ENCODE data around the gene SLF2.

The SLF2 gene

DNA sequence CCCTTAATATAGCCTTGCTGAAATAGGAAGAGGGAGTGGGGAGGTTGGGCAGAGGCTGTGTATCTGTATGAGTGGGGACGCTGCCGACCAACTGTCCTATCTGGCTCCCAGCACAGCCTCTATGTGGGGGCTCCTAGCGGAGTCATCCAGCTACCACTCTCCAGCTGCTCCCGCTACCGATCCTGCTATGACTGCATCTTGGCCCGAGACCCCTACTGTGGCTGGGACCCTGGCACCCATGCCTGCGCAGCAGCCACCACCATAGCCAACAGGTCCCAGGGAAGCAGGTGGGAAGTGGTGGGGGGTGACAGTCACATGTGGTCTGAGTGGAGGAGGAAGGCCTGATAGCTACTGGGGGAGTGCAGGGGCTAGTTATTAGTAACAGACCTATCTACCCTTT, 67.9 kb downstream of the SLF2 start:
- DNase-seq (ENCODE audit: low read depth), result no peak

DNA sequence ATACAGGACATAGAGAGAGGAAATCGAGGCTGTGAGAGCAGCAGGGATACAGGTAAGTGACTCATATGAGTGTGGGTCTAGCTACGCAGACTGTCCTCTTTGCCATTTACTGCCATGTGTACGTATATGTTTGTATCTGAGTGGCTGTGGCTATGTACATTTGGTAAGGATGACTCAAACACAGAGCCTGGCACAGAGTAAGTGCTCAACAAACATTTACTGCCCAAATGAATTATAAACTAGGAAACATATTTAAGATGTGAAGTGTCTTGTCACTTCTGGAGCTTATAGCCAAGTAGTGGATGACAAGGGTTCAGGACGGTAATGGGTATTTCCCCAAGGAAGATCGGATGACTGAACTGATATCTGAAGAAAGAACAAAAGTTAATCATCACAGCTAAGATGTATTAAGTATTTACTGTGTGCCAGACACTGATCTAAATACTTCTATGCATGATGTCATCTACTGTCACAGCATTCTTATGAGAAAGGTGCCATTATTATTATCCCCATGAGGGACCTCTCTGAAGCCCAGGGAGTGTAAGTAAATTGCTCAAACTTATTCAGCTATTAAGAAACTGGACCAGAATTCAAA, 68.5 kb downstream of the SLF2 start:
- DNase-seq (ENCODE audit: low read depth), result no peak

DNA sequence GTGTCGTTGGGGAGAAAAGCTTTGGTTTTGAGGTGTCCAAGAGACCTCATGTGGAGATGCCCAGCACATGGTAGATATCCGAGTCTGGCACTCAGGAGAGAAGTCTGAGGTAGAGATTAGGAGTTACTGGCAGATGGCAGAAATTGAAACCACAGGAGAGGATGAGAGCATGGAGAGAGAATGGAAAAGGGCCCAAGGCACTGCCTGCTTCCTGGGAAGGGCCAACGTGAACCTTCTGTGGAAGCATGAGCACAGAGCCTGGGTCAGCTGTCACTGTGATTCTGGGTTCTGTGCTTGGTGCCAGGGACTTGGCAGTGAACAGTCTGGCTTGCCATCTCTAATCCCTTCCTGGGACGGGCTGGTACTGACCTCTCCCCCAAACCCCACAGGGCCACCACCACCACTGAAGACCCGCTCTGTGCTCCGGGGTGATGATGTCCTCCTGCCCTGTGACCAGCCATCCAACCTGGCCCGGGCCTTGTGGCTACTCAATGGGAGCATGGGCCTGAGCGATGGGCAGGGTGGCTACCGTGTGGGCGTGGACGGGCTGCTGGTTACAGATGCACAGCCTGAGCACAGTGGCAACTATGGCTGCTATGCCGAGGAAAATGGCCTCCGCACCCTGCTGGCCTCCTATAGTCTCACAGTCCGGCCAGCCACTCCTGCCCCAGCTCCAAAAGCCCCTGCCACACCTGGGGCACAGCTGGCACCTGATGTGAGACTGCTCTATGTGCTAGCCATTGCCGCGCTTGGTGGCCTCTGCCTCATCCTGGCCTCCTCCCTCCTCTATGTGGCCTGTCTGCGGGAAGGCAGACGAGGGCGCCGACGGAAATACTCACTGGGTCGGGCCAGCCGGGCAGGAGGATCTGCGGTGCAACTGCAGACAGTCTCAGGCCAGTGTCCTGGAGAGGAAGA, 70.4 kb downstream of the SLF2 start:
- no peak for DNase-seq (ENCODE audit: low read depth)

DNA sequence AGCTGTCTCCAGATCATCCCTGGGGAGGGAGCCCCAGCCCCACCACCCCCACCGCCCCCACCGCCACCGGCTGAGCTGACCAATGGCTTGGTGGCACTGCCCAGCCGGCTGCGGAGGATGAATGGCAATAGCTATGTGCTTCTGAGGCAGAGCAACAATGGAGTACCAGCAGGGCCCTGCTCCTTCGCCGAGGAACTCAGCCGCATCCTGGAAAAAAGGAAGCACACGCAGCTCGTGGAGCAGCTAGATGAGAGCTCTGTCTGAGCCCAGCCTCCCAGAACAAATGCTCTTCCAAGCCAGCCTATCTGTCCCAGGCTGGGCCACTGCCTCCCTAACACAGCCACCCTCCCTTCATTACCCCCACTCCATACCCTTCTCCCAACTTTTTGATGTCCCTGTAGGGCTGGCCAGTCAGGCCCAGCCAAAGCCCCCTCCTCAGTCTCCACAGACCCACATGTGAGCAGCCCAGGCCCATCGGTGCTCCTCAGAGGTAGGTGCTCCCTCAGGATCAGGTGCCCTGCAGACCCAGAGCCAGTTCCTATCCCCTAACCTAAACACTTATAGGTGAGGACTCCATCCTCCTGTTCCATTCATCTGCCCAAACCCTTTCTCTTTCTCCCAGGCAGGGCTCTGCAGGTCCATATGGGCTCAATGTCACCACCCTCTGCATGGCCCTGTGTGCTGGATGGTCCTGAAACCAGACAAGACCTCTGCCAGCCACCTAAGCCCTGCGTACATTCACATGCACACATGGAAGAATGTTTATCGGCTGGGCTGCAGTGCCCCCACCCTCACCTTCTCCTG, 71.3 kb downstream of the SLF2 start:
- no peak for DNase-seq (ENCODE audit: low read depth)

DNA sequence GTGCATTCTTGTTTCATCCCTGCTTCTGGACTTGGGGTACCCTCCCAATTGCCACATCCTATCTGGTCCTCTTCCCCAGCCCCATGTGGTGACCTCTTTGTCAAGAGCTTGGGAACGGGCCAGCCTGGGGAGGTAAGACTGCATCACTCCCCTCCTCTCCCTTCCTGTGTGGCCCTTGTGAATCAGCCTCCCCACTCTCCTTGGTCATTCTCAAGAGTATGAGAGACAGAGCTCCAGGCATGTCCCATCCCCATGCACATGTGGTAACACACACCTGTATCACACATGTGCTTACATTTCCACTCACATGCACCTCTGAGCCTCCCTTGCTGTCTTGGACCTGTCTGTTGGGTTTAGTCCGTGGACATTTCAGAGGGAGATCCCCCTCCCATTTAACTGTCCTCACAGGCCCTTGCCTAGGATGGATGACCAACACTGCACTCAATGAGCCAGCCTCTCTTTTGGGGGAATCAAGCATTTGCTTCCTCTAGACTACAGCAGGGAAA, 72.0 kb downstream of the SLF2 start:
- DNase-seq (ENCODE audit: low read depth), result no peak

DNA sequence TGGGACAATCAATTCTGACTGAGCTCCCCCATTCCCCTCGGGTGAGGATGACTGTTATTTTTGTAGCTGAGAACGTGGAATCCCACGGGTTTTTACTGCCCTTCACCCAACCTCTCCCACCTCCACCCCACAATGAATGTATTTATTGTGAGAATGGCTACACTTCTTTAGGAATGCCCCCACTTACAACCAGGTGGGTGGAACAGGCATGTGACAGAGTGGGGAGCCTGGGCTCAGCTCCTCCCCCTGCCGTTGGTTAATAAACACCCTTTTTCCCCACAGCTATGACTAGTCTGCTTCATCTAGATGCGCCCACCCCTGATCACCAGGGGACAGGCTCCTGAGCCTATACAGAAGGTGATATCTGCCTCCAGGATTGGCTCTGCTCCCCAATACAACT, 72.6 kb downstream of the SLF2 start:
- DNase-seq (ENCODE audit: low read depth), result no peak

DNA sequence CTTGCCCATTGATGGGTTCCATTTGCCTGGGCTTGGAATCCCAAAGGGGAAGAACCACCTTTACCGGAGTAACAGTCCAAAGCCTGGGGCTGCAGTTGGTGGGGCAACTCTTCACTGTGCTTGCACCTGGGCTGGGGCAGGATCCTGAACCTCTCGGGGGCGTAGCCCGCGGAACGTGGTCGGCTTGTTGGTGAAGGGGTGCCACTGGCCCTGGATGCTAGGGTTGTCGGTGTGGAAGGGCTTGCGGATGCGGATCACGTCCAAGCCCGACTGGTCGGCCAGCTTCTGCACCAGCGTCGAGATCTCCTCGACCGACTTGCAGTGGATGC, 73.8 kb downstream of the SLF2 start:
- DNase-seq (ENCODE audit: low read depth), result no peak

DNA sequence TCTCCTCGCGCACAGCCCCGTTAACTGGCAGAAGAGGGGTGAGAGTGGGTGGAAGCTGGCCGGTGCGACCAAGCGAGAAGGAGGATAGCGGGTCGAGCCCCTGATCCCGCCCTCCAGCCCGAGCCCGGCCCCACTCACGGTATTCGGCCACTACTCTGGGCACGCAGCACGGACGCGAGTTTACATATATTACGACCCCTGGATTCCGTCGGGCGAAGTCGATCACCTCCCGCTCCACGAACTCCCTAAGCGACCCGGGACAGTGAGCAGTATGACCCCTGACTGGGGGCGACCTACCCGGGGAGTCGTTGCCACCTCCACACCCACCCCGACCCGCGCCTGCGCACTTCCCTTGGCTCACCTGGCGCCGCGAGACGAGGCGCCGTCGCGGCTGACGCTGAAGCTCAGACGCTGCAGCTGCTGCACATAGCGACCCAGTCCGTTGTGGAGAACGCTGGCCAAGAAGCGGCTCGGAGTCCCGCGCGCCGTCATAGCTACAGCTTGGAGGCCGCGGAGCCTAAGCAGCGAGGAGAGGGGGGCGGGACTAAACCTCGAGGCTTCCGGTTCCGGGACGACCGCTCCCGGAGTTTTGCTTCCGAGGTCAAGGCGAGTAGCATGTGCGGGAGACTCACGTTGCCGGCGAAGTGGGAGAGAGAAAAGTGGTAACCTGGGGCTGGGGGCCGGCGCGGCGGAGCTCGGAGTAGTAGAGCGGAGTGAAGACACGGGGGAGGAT, 74.4 kb downstream of the SLF2 start, which contains the start of the genes MRPL43 and TWNK:
Gene MRPL43 (minus strand): TSS at position 546 of the 733 bp plus-strand sequence. CDS start 54 bp downstream, at position 492.
Gene TWNK (plus strand): TSS at position 592 of the 733 bp plus-strand sequence. CDS start 668 bp downstream, outside the sequence.
- DNase-seq (ENCODE audit: low read depth), result peak; percentile 77

DNA sequence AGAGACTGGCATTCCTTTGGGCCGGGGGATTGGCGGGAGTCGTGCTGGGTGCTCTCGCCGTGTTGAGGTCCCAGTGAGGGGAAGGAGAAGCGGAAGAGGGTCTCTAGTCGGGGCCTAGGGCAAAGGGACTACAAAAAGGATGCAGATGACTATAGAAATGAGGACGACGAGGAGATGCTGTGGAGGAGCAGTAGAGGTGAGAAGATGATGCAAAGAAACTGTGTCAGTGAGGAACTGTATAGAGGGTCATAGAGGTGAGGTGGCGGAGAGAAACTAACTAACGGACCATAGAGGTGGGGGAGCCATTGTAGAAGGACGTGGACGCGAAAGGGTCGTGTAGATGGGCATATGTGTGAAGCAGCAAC, 74.9 kb downstream of the SLF2 start:
- no peak for DNase-seq (ENCODE audit: low read depth)

DNA sequence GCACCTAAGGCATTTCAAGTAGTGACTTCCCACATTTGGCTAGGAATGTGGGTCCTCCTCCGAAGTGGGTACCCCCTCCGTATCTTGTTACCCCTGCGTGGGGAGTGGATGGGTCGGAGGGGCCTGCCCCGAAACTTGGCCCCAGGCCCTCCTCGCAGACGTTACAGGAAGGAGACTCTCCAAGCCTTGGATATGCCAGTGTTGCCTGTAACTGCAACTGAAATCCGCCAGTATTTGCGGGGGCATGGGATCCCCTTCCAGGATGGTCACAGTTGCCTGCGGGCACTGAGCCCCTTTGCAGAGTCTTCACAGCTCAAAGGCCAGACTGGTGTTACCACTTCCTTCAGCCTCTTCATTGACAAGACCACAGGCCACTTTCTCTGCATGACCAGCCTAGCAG, 75.4 kb downstream of the SLF2 start:
- no peak for DNase-seq (ENCODE audit: low read depth)

DNA sequence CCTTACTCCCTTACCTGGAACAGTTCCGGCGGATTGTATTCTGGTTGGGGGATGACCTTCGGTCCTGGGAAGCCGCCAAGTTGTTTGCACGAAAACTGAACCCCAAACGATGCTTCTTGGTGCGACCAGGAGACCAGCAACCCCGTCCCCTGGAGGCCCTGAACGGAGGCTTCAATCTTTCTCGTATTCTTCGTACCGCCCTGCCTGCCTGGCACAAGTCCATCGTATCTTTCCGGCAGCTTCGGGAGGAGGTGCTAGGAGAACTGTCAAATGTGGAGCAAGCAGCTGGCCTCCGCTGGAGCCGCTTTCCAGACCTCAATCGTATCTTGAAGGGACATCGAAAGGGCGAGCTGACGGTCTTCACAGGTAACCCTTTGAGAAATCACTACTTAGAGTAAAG, 76.3 kb downstream of the SLF2 start:
- DNase-seq (ENCODE audit: low read depth), result no peak

DNA sequence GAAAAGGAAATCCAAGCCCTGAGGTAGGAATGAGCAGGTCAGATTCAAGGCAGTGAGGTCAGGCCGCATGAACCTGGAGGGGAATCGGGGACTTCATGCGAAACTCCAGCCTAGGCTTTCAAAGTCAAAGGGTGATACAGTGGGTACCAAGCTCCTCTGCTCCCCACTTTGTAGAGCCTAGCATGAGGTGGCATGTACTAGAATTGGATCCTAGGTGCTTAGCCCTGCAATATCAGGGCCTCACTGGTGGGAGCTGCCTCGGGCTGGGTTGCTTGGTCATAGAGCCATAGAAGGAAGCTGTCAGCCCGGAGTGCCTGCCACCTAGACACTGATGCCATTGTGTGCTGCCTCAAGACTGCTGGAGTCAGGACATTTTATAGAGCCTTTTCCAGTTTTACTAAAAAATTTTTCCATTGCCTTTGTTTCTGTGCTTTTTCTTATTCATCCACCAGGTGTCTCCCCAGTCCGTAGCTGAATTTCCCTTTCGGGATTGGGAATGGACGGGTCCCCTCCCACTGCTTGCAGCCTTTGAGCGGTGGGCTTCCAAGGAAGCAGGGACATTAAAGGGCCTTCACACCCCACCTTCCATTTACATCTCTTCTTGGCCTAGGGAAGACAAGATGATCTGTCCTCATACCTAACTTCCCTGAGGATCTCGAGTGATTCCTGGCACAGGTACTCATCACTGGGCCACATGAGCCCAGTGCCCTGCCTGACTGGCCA, 81.4 kb downstream of the SLF2 start:
- DNase-seq (ENCODE audit: low read depth), result no peak

DNA sequence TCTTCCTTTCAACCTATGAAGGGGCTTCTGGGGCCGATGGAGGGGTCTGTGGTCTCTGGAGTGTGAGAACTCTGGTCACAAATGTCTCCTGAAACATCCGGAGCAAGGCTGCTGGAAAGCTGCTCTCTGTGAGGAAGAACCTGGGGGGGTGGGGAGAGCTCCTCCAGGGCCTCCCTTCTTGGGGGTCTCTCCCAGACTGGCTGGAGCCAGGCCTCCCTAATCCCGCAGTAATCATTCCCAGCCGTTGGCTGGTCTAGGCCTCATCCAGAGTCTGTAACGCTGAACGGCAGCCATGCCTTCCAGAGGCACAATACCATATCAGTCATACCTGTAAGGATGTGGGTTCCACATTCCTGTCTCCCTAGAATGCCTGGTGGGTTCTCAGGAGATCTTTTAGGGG, 82.4 kb downstream of the SLF2 start:
- no peak for DNase-seq (ENCODE audit: low read depth)

DNA sequence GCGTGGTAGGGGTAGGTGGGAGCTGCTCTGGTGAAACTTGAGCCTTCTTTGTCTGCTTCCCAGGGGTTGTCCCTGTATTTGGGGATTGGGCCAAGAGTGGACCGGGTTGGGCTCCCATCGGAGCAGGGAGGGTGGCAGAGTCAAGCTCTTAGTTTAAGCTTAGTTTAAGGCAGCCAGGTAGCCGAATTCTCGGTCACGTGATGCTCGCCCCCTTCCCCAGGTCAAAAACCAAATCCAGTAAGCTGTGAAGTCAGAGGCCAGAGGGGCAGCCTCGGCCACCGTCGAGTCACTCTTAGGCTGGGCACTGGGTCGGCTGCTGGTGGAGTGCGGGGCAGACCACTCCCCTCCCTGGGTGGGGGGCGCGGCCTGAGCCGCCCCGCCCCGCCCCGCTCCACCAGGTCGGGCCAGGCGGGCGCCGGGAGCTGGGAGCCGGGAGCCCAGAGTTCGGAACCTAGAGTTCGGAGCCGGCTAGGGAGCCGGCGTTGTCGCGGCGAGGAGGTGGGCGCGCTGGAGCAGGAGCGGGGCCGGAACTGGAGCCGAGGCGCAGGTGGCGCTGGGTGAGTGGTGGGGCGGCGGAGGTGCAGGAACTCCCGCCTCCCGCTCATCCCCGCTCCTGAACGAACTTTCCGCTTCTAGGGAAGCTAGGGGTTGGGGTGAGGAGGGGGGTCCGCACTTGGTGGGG, 84.1 kb downstream of the SLF2 start:
- DNase-seq (ENCODE audit: low read depth), result no peak

DNA sequence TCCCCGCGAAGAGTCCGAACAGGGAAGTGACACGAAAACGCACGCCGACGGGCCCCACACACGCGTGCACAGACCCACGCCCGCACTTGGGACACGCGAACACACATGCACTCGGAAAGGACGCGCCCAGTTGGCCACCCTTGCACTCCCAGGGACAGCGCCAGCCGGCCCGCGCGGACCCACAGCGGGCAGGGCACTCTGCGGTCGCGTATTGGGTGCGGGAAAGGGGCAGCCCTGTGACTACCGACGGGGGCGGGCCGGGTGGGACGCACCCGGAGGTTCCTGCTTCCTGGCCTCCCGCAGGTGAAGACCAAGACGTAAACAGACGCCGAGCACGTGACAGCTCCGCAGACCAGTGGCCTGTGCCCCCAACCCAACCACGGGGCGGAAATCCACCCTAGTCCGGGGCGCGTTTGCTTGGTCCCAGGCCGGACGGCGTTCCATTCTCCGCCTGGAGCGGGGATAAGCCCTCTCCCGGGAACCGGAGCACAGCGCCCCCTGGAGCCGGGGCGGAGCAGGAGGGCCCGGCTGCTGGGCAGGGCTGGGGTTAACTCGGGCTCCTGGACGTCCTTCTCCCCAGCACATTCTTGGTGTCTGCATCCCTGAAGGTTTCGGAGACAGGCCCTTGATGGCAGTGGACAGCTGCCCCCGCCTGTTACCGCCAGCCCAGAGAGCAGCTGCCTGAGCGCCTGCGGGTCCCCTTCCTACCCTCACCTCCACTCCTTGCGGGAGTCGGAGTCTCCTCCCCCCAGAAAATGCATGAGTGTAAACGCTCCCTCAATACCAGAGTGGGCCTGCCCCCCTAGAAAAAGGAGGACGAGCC, 84.8 kb downstream of the SLF2 start:
- peak; percentile 52 for DNase-seq (ENCODE audit: low read depth)

DNA sequence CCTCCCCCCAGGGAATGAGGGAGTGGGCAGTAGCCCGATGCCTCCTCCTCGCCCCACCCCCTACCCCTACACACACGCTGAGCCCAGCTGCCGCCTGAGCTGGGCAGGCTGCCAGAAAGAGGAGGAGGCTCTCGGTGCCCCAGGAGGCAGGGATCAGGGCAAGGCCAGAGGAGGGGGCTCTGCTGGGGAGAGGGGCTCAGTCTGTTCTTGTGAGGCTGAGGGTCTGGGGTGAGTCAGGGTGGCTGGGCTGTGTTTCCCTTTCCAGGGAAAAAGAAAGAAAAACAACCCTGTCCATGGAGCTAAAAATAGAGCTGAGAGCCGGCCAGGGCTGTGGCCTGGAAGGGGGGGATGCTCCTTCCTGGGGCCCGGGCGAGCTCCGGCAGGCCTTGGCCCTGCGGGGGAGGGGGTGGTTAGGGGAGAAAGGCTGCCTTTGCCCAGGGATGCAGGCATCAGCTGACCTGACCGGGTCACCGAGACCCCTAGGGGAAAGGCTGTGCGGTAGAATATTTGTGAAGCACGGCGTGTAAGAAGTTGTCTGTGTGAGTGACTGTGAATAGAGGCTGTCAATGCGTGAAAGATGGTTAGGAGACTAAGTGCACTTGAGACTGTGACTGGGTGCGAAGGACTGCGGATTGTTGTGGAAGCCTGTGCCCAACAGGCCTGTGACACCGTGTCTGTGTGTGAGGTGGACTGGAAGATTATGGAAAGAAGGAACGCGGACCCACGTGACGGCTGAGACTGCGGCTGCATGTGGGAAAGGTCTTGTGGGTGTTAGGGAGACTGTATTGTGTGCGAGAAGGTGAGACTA, 85.6 kb downstream of the SLF2 start:
- DNase-seq (ENCODE audit: low read depth), result peak; percentile 36

DNA sequence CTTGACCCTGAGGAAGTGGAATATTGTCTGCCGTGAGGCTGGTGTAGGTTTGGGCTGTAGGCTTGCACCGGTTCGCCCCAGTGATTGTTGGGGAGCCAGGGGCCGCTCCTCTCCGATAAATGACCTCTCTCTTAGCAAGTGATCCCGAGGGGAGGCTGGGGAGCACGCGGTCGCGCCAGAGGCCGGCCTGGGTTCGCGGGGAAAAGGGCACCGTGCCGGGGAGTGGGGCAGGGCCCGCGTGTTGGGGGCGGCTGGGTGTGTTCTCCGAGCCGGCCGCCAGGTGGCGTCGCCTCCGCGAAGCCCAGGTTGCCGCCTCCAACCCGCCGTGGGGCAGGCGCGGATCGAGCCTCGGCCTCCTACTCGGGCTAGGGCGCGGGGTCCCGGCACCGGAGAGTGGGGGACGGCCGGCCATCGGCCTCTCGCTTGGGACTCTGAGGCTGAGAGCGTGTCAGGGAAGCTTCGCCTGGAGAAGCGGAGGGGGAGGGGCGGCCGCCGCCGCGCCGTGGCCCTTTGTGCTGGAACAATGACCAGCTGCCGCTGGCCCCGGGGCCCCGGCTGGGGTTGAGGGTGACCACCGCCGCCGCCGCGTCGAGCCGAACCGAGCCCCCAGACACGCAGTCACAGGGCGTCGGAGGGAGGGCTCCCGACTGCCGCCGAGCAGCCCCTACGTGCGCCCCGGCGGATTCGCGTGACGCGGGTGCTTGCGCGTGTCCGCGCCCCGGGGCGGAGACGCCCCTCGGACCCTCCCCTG, 86.4 kb downstream of the SLF2 start:
- peak; percentile 66 for DNase-seq (ENCODE audit: low read depth)

DNA sequence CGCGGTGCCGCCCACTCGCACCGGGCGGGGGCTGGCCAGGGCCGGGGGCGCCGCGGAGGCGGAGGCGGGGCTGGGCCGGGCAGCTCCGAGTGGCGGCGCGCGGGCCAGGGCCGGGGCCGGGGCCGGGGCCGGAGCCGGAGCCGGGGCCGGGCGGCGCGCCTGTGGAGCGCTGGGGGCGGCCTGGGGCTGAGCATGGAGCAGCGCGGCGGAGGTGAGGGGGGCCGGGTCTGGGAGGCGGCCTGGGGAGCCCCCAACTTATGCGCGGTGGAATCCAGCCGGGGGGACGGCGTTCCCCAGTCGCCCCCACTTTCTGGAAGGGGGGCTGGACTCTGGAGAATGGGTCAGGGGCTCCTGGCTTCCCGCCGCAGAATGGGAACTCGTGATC, 87.0 kb downstream of the SLF2 start, which contains the start of gene LZTS2:
Gene LZTS2 (plus strand): TSS at position 67 of the 385 bp plus-strand sequence. CDS start 2,731 bp downstream, outside the sequence.
- no peak for DNase-seq (ENCODE audit: low read depth)

Measured in activated gamma-delta T cell treated with anti-CD3 and anti-CD28 coated beads, Interleukin-2, amount 50 U/mL, for 16 hours (primary cell).